OCI-LY3 (cell line): ENCODE measurements around the gene NAP1L1.

Experiments used
- CTCF ChIP-seq: fragments of 200-600, 300-600 bp; sonication (generic); IDR thresholded peaks from 2 replicates; pipeline ENCODE4 v1.5.1; 2014; ENCODE audit warnings: antibody characterized with exemption, low read length, low read depth
- EZH2phosphoT487 ChIP-seq: fragments of 200-600 bp; shearing (Covaris generic); IDR thresholded peaks from 2 replicates; pipeline ENCODE4 v1.6.1; 2018; ENCODE audit warnings: antibody characterized with exemption, mixed run types, low read depth

GRCh38 chr12:76109879-76110278 is 25.4 kb upstream of the NAP1L1 start:
- TF ChIP-seq CTCF (no peak), EZH2phosphoT487 (no peak)
